Measurements from ENCODE around the gene ARHGAP31. TPM values are rescaled to one million over a fixed set of nuclear protein-coding genes. Genes with fewer than 3 reads are reported as not detected.

ARHGAP31 gene
- total RNA-seq, 1 experiment from 2014 or later = 12.0 TPM

DNA sequence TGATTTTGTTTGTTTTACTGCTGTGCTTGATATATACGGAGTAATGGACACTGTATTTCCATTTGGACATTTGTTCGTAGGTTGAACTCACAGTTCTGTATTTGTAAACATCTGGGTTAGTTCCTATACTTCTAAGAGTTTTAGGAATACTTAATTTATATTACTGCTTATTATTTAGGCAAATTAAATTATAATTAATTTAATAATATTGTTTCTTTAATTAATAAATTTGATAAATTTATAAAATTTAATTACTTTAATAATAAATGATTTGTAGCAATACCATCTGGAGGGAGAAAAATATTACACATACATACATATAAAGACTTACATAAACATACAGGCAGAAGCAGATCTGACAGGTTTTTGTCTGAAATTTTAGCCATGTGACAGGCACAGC, 39.0 kb upstream of the ARHGAP31 start:
- Histone ChIP-seq H3K9me3 (ENCODE audit: low read depth, low read length, poor library complexity, severe bottlenecking) (no peaks in the 10 kb centered on the region), H3K36me3 (ENCODE audit: insufficient read depth, low read length, poor library complexity, severe bottlenecking) (no peaks in the 10 kb centered on the region), H3K27me3 (replicated peaks; ENCODE audit: insufficient read depth, low read depth, low read length, poor library complexity) (no peaks in the 10 kb centered on the region), H3K4me3 (ENCODE audit: low read depth, low read length, poor library complexity, severe bottlenecking) (no peak overlapping the region), H3K4me1 (ENCODE audit: insufficient read depth, low read length, poor library complexity, severe bottlenecking) (no peaks in the 10 kb centered on the region), H3K27ac (ENCODE audit: low read depth, low read length, poor library complexity, severe bottlenecking) (no peak overlapping the region)
- no peak for DNase-seq (ENCODE audit: low spot score)
- TF ChIP-seq, protein P1, sequence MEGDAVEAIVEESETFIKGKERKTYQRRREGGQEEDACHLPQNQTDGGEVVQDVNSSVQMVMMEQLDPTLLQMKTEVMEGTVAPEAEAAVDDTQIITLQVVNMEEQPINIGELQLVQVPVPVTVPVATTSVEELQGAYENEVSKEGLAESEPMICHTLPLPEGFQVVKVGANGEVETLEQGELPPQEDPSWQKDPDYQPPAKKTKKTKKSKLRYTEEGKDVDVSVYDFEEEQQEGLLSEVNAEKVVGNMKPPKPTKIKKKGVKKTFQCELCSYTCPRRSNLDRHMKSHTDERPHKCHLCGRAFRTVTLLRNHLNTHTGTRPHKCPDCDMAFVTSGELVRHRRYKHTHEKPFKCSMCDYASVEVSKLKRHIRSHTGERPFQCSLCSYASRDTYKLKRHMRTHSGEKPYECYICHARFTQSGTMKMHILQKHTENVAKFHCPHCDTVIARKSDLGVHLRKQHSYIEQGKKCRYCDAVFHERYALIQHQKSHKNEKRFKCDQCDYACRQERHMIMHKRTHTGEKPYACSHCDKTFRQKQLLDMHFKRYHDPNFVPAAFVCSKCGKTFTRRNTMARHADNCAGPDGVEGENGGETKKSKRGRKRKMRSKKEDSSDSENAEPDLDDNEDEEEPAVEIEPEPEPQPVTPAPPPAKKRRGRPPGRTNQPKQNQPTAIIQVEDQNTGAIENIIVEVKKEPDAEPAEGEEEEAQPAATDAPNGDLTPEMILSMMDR (conservative IDR thresholded peaks at IDR 0.05; ENCODE audit: low read depth, low read length) = no peak
- no peak for TF ChIP-seq EZH2 (IDR thresholded peaks at IDR 0.05; ENCODE audit: borderline replicate concordance, low read depth, low read length, poor library complexity, severe bottlenecking)
- intact Hi-C loops (cut with micrococcal nuclease; ENCODE audit: unreplicated experiment) = no loop called here
- BruUV-seq (replicated peaks) = no TSS peak
- CTCF ChIA-PET = no interaction called here
- POLR2A ChIA-PET (ENCODE audit: low non-redundant PET) = no interaction called here

DNA sequence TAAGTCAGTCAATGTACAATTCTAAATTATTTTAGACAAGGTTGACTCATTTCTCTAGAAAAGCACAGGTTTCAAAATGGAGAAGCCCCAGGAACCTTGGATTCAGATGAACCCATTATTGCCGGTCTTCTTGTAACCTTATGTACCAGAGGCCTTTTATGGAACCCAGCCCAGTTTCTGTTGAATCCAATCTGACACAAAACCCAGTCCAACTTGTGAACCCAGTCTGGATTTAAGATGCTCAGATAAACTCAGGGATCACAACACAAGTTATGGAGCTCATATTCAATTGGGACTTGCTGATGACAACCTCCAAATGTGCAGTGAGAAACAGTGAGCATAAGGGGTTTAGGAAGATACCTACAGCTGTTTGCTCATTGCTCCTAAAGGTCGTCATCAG, 37.1 kb upstream of the ARHGAP31 start:
- CTCF ChIA-PET = interaction anchor here (0.8 kb wide), 1 partner anchor 16 kb away, joined by 3 read pairs; no protein-coding TSS in a partner anchor
- Histone ChIP-seq H3K36me3 (ENCODE audit: insufficient read depth, low read length, poor library complexity, severe bottlenecking) (no peaks in the 10 kb centered on the region), H3K4me3 (ENCODE audit: low read depth, low read length, poor library complexity, severe bottlenecking) (no peak overlapping the region), H3K27ac (ENCODE audit: low read depth, low read length, poor library complexity, severe bottlenecking) (no peak overlapping the region), H3K9me3 (ENCODE audit: low read depth, low read length, poor library complexity, severe bottlenecking) (no peaks in the 10 kb centered on the region), H3K4me1 (ENCODE audit: insufficient read depth, low read length, poor library complexity, severe bottlenecking) (no peaks in the 10 kb centered on the region), H3K27me3 (replicated peaks; ENCODE audit: insufficient read depth, low read depth, low read length, poor library complexity) (no peaks in the 10 kb centered on the region)
- no peak for DNase-seq (ENCODE audit: low spot score)
- TF ChIP-seq EZH2 (IDR thresholded peaks at IDR 0.05; ENCODE audit: borderline replicate concordance, low read depth, low read length, poor library complexity, severe bottlenecking) = no peak
- TF ChIP-seq, protein P1 (conservative IDR thresholded peaks at IDR 0.05; ENCODE audit: low read depth, low read length) = no peak
- BruUV-seq (replicated peaks) = no TSS peak
- POLR2A ChIA-PET (ENCODE audit: low non-redundant PET) = no interaction called here
- intact Hi-C loops (cut with micrococcal nuclease; ENCODE audit: unreplicated experiment) = no loop called here

DNA sequence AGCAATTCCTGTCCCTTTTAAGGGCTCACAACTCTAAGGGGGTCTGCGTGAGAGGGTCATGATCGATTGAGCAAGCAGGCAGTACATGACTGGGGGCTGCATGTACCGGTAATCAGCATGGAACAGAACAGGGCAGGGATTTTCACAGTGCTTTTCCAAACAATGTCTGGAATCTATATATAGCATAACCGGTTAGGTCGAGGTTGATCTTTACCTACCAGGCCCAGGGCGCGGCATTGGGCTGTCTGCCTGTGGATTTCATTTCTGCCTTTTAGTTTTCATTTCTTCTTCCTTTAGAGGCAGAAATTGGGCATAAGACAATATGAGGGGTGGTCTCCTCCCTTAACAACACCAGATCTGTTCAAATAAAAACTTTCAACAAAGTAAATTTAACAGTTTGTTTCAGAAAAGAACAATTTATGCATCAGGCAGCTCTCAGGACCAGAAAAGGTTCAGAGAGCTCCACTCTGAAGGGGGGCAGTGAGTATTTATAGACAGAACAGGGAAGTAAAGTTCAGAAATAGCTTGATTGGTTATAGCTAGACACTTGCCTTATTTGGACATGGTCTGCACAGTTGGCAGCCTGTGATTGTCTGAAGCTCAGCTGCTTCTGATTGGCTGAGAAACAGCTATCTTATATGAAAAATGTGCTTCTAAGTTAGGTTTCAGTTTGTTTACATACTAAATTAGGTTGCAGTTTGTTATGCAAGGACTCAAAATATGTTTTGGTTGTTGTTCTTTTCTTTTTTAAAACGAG, 36.4 kb upstream of the ARHGAP31 start:
- TF ChIP-seq EZH2 (IDR thresholded peaks at IDR 0.05; ENCODE audit: borderline replicate concordance, low read depth, low read length, poor library complexity, severe bottlenecking) = no peak
- TF ChIP-seq, protein P1 (conservative IDR thresholded peaks at IDR 0.05; ENCODE audit: low read depth, low read length) = no peak
- H3K4me1 ChIP-seq (ENCODE audit: insufficient read depth, low read length, poor library complexity, severe bottlenecking) = no peaks in the 10 kb centered on the region
- CTCF ChIA-PET = interaction anchor here (0.8 kb wide), 1 partner anchor 17 kb away, joined by 3 read pairs; no protein-coding TSS in a partner anchor
- H3K9me3 ChIP-seq (ENCODE audit: low read depth, low read length, poor library complexity, severe bottlenecking) = no peaks in the 10 kb centered on the region
- no peaks in the 10 kb centered on the region for H3K36me3 ChIP-seq (ENCODE audit: insufficient read depth, low read length, poor library complexity, severe bottlenecking)
- intact Hi-C loops (cut with micrococcal nuclease; ENCODE audit: unreplicated experiment) = no loop called here
- BruUV-seq (replicated peaks) = no TSS peak
- H3K27ac ChIP-seq (ENCODE audit: low read depth, low read length, poor library complexity, severe bottlenecking) = no peak overlapping the region
- no peaks in the 10 kb centered on the region for H3K27me3 ChIP-seq (replicated peaks; ENCODE audit: insufficient read depth, low read depth, low read length, poor library complexity)
- no peak for DNase-seq (ENCODE audit: low spot score)
- POLR2A ChIA-PET (ENCODE audit: low non-redundant PET) = no interaction called here
- no peak overlapping the region for H3K4me3 ChIP-seq (ENCODE audit: low read depth, low read length, poor library complexity, severe bottlenecking)
